B cell (primary cell): ENCODE data around the gene PRTN3. TPM values are rescaled to one million over a fixed set of nuclear protein-coding genes. Genes with fewer than 3 reads are reported as not detected.

Experiments used
- ATAC-seq: fragments of 200-7000 bp; cut with Tn5 transposase; one replicate; pipeline ENCODE4 v1.10.0; 2021; ENCODE audit warnings: low read depth, mild to moderate bottlenecking, moderate number of reproducible peaks, moderate library complexity
- CTCF ChIA-PET: fragments of 350-600 bp; sonication (Branson Sonifier 250); formaldehyde crosslinking; loops from one replicate; lab custom pipeline; 2021; ENCODE audit warnings: antibody characterized with exemption, inconsistent platforms; lab: Charles Lee
- POLR2A ChIA-PET: fragments of 350-600 bp; sonication (Branson Sonifier 250); formaldehyde crosslinking; loops from one replicate; lab custom pipeline; 2021; ENCODE audit warnings: antibody characterized with exemption; lab: Charles Lee
- DNase-seq: peaks from one replicate; pipeline ENCODE4 v3.0.0; 2013
- H2AFZ ChIP-seq: 2 replicates; pipeline ENCODE4 v1.6.1; 2012; ENCODE audit warnings: mild to moderate bottlenecking, low read depth, low read length; ENCODE audit not compliant: insufficient read depth, poor library complexity, severe bottlenecking
- H3K27ac ChIP-seq, 2 donors: 1 replicate in 1 of 2; 2 replicates in 1 of 2; pipeline ENCODE4 v1.5.1; 2012 to 2013; ENCODE audit warnings: low read length in 2 of 2, mild to moderate bottlenecking in 2 of 2, moderate library complexity in 1 of 2
- H3K27me3 ChIP-seq, 4 experiments: fragments of 200-600 bp in 1 of 4; sonication (generic) in 1 of 4; replicated peaks in 1 of 4; 1 replicate in 2 of 4; 2 replicates in 2 of 4; pipeline versions ENCODE4 v1.6.1 to v1.7.0; 2013 to 2016; ENCODE audit warnings: low read length in 3 of 4, mild to moderate bottlenecking in 2 of 4, mixed read lengths in 1 of 4, moderate library complexity in 1 of 4; ENCODE audit not compliant: insufficient read depth in 4 of 4, control insufficient read depth in 3 of 4; ENCODE audit errors: control extremely low read depth in 1 of 4
- H3K36me3 ChIP-seq, 2 experiments: replicated peaks in 1 of 2; 1 replicate in 1 of 2; 2 replicates in 1 of 2; pipeline versions ENCODE4 v1.6.1 to v1.7.1; 2013; ENCODE audit warnings: low read length in 1 of 2; ENCODE audit not compliant: insufficient read depth in 2 of 2, control insufficient read depth in 1 of 2; ENCODE audit errors: control extremely low read depth in 1 of 2, extremely low read depth in 1 of 2
- H3K4me1 ChIP-seq, 2 donors: fragments of 200-600 bp in 1 of 2; sonication (generic) in 1 of 2; 1 replicate in 1 of 2; 2 replicates in 1 of 2; pipeline versions ENCODE4 v1.5.1 to v1.6.1; 2013 to 2017; ENCODE audit warnings: low read length in 2 of 2; ENCODE audit not compliant: control insufficient read depth in 2 of 2, insufficient read depth in 2 of 2
- H3K4me2 ChIP-seq: replicated peaks from 2 replicates; pipeline ENCODE3; 2012; ENCODE audit warnings: mild to moderate bottlenecking, low read depth, low read length; ENCODE audit not compliant: poor library complexity, severe bottlenecking
- H3K4me3 ChIP-seq, 5 experiments: fragments of 200-600 bp in 1 of 5; sonication (generic) in 1 of 5; 1 replicate in 3 of 5; 2 replicates in 2 of 5; pipeline versions ENCODE4 v1.5.1 to v1.7.0; 2011 to 2016; ENCODE audit warnings: low read length in 4 of 5, mild to moderate bottlenecking in 4 of 5, low read depth in 2 of 5, control low read depth in 1 of 5, moderate library complexity in 1 of 5; ENCODE audit not compliant: insufficient read depth in 1 of 5; ENCODE audit errors: control extremely low read depth in 1 of 5, extremely low read depth in 1 of 5
- H3K79me2 ChIP-seq: fragments of 200-600 bp; sonication (generic); one replicate; pipeline ENCODE4 v1.6.0; 2016; ENCODE audit warnings: low read length; ENCODE audit not compliant: control insufficient read depth, insufficient read depth
- H3K9ac ChIP-seq: fragments of 200-600 bp; sonication (generic); 2 replicates; pipeline ENCODE4 v1.6.1; 2017; ENCODE audit warnings: mild to moderate bottlenecking, low read length, moderate library complexity
- H3K9me3 ChIP-seq, 3 donors: one replicate each; pipeline versions ENCODE4 v1.6.1 to v1.7.1; 2013; ENCODE audit warnings: low read length in 2 of 3; ENCODE audit not compliant: control insufficient read depth in 2 of 3, insufficient read depth in 1 of 3; ENCODE audit errors: control extremely low read depth in 1 of 3
- H4K20me1 ChIP-seq: 2 replicates; pipeline ENCODE4 v1.6.0; 2012; ENCODE audit warnings: mild to moderate bottlenecking, low read length; ENCODE audit not compliant: insufficient read depth, control insufficient read depth, poor library complexity, severe bottlenecking
- H3K27ac Mint-ChIP-seq: one replicate; pipeline ENCODE4 v1.8.0; 2021; ENCODE audit warnings: mixed read lengths
- H3K27me3 Mint-ChIP-seq: one replicate; pipeline ENCODE4 v1.8.0; 2021; ENCODE audit warnings: mixed read lengths
- H3K4me1 Mint-ChIP-seq: one replicate; pipeline ENCODE4 v1.8.0; 2021; ENCODE audit warnings: mixed read lengths
- H3K4me3 Mint-ChIP-seq: one replicate; pipeline ENCODE4 v1.8.0; 2021; ENCODE audit warnings: mixed read lengths
- H3K9me3 Mint-ChIP-seq: one replicate; pipeline ENCODE4 v1.8.0; 2022; ENCODE audit warnings: mixed read lengths; ENCODE audit not compliant: insufficient read depth
- CTCF ChIP-seq: fragments of 200-600 bp; IDR thresholded peaks from one replicate; pipeline ENCODE4 v1.8.0; 2022; ENCODE audit warnings: antibody characterized with exemption, mild to moderate bottlenecking
- EZH2 ChIP-seq: IDR thresholded peaks from 2 replicates; pipeline ENCODE4 v1.6.1; 2012; ENCODE audit warnings: borderline replicate concordance, low read depth, mild to moderate bottlenecking, moderate library complexity, low read length; ENCODE audit not compliant: insufficient read depth, poor library complexity, severe bottlenecking
- WGBS: methylation state at CpG from one replicate; pipeline ENCODE4 v1.1.5; 2013; ENCODE audit warnings: missing lambda C conversion rate; ENCODE audit not compliant: insufficient coverage; 5-methylcytosine and 5-hydroxymethylcytosine counted together
- intact Hi-C: fragments of 100-400 bp; cut with micrococcal nuclease; formaldehyde crosslinking; loops from one replicate; pipeline ENCODE4 v1.10.0; 2022
- polyA plus RNA-seq: library from polyadenylated mRNA; depleted of rRNA; stranded (reverse); fragments of >200 nt; gene quantifications from 2 replicates; pipeline ENCODE4 v1.2.3, GENCODE V29; 2012
- total RNA-seq, 2 donors: library from RNA; stranded (reverse); fragments of 120-200 nt in 1 of 2; gene quantifications; 1 replicate in 1 of 2; 2 replicates in 1 of 2; pipeline versions ENCODE4 v1.2.3 to v1.2.4, GENCODE V29; 2013 to 2022

PRTN3 gene
- total and polyA plus RNA-seq, 2 donors (not counting 1 experiment from before 2014, with no cell fraction given) = not detected

DNA sequence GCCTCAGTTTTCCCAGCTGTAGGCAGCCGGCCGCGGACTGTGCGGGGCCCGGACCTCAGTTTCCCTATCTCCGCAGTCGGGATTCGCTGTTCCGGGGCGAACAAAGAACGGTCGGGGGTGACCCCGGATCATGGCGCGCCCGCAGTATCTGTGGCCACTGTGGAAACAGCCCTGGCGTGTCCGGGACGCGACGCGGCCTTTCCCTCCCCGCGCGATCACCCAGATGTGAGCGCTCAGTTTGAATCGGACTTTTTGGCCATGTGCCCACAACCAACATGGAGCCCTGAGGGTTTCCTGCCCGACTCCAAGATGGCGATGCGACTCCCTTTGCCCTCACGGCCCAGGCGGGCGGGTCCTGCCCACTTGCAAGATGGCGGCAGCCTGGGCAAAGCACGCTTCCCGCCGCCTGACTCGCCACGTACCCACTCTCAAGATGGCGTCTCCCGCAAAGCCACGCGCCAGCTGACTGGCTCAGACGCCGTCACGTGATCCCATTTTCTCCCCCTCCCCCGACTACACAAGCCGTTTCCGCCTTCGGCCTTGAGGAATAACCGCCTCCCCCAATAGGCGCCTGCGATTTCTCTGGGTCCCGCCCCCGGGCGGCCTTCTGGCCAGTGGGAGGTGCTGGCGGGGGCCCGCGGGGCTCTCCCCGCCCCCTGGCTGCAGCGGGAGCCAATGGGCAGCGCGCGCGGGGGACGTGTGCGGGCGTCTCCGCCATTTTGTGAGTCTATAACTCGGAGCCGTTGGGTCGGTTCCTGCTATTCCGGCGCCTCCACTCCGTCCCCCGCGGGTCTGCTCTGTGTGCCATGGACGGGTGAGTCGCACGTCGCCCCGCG is 43.9 kb upstream of the PRTN3 start, which contains the start of gene PTBP1:
Gene PTBP1, plus strand, starts transcription at position 761 of the 836 bp plus-strand sequence. Its CDS starts 46 bp downstream, at position 807.
- peaks cover 0 to 30% of the 10 kb centered on the region in 2 experiments for H3K36me3 ChIP-seq
- H3K27ac ChIP-seq = peak within 1 kb of the TSS; percentile 57 to 74
- POLR2A ChIA-PET = interaction anchor here (0.7 to 1.1 kb wide), 2 partner anchors 134 to 287 kb away, joined by 3 to 4 read pairs; partner anchors contain the start of gene RNF126
- H3K4me3 ChIP-seq = peak within 1 kb of the TSS; percentile 61 to 86 (median 78)
- H4K20me1 ChIP-seq = peaks cover 41% of the 10 kb centered on the region
- H3K9ac ChIP-seq = peak within 1 kb of the TSS; percentile 75
- intact Hi-C loops = loop anchor here (2.0 kb wide), 2 partner anchors 112 to 188 kb away; partner anchors contain the start of gene WDR18
- H3K4me2 ChIP-seq = peak within 1 kb of the TSS; percentile 99
- CTCF ChIA-PET = no interaction called here
- peaks cover 22 to 48% of the 10 kb centered on the region in 2 donors for H3K4me1 ChIP-seq
- no peaks in the 10 kb centered on the region for H3K9me3 Mint-ChIP-seq
- H3K27me3 Mint-ChIP-seq = no peaks in the 10 kb centered on the region
- peak within 1 kb of the TSS; percentile 86 for H2AFZ ChIP-seq
- H3K9me3 ChIP-seq = no peaks in the 10 kb centered on the region
- no peak for TF ChIP-seq CTCF
- no peak for TF ChIP-seq EZH2
- peak; percentile 100 for DNase-seq
- peak within 1 kb of the TSS; percentile 98 for H3K4me3 Mint-ChIP-seq
- under 1% methylated on average over 82 of the region's 83 CpGs for WGBS
- peaks cover 33% of the 10 kb centered on the region for H3K4me1 Mint-ChIP-seq
- no peaks in the 10 kb centered on the region for H3K27me3 ChIP-seq
- peaks cover 51% of the 10 kb centered on the region for H3K79me2 ChIP-seq
- peak within 1 kb of the TSS; percentile 88 for H3K27ac Mint-ChIP-seq
- peak; percentile 85 for ATAC-seq
